Uterus (tissue), 2 donors: ENCODE data around the gene GBE1.

ENCODE experiments used
- CTCF ChIP-seq, 4 experiments: fragments of 200-600 bp in 2 of 4; fragments of 450-650 bp in 2 of 4; sonication (generic) in 2 of 4; IDR thresholded peaks; one replicate each; pipeline ENCODE4 v1.5.1; 2016 to 2019; ENCODE audit warnings: antibody characterized with exemption in 4 of 4, mild to moderate bottlenecking in 2 of 4, moderate library complexity in 1 of 4
- POLR2A ChIP-seq, 2 donors: fragments of 450-650 bp; IDR thresholded peaks; one replicate each; pipeline ENCODE4 v1.6.1; 2016; ENCODE audit warnings: antibody characterized with exemption in 2 of 2, mild to moderate bottlenecking in 1 of 2, moderate library complexity in 1 of 2

- TF ChIP-seq CTCF (IDR thresholded peaks at IDR 0.05) (no peak), POLR2A (IDR thresholded peaks at IDR 0.05) (no peak)
These were observed 278.4 kb downstream of the GBE1 start for GRCh38 chr3:81483046-81483445.
